Neural cell (in vitro differentiated cells): ENCODE measurements around the gene ZNHIT1.

Experiments
- CTCF ChIP-seq: fragments of 450-650 bp; IDR thresholded peaks from 2 replicates; pipeline ENCODE4 v1.5.1; 2014; ENCODE audit warnings: antibody characterized with exemption, mild to moderate bottlenecking, moderate library complexity; ENCODE audit not compliant: poor library complexity, severe bottlenecking
- POLR2AphosphoS5 ChIP-seq: IDR thresholded peaks from 2 replicates; pipeline ENCODE4 v1.6.1; 2012
- RAD21 ChIP-seq: fragments of 450-650 bp; conservative IDR thresholded peaks from 2 replicates; pipeline ENCODE4 v1.6.1; 2014; ENCODE audit warnings: antibody characterized with exemption, mild to moderate bottlenecking, moderate library complexity
- REST ChIP-seq: IDR thresholded peaks from 2 replicates; pipeline ENCODE4 v1.6.1; 2012; ENCODE audit warnings: borderline replicate concordance
- SMC3 ChIP-seq: fragments of 450-650 bp; conservative IDR thresholded peaks from 2 replicates; pipeline ENCODE4 v1.6.1; 2014; ENCODE audit warnings: antibody characterized with exemption, mild to moderate bottlenecking, moderate library complexity; ENCODE audit not compliant: poor library complexity

GRCh38 chr7:101205901-101206664, 11.9 kb upstream of the ZNHIT1 start:
- TF ChIP-seq CTCF (no peak), RAD21 (no peak), POLR2AphosphoS5 (no peak), SMC3 (no peak), REST (no peak)
